ENCODE data around the gene IL1RAPL2. TPM values are rescaled to one million over a fixed set of nuclear protein-coding genes. Genes with fewer than 3 reads are reported as not detected.

Gene IL1RAPL2
- total RNA-seq, 1 donor from 2014 or later, result not detected

DNA sequence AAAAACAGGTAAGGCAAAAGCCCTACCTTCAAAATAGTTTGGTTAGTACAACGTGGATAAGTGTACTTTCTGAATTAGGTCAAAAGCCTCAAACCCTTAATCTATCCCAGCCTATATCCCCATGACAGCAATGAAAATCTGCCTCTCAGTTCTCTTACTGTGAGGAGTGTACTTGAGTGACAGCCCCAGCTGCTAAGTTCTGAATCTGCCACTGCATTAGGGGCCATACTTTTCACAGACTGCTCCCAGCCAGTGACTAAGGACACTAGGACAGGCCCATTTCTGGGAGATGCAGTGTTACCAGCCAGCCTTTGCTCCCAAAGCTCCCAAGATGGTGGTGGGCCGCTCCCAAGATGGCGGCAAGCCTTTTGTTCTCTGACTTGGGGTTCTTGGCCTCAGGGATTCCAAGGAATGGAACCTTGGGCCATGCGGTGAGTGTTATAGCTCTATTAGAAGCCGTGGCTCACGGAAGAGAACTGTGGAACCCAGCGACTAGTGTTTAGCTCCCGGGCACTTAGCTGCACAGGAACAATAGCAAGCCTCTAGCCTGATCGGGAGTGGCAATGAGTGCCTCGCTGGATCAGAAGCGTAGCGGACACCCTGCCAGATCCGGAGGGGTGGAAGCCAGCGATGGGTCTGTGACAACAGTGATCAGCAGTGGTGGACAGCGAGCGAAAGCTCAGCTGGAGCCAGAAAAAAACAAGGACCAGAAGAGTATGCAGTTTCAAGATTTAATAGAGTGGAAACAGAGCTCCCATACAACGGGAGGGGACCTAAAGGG is 1080.8 kb downstream of the IL1RAPL2 start:
- no peak for DNase-seq
- TF ChIP-seq, protein P1, sequence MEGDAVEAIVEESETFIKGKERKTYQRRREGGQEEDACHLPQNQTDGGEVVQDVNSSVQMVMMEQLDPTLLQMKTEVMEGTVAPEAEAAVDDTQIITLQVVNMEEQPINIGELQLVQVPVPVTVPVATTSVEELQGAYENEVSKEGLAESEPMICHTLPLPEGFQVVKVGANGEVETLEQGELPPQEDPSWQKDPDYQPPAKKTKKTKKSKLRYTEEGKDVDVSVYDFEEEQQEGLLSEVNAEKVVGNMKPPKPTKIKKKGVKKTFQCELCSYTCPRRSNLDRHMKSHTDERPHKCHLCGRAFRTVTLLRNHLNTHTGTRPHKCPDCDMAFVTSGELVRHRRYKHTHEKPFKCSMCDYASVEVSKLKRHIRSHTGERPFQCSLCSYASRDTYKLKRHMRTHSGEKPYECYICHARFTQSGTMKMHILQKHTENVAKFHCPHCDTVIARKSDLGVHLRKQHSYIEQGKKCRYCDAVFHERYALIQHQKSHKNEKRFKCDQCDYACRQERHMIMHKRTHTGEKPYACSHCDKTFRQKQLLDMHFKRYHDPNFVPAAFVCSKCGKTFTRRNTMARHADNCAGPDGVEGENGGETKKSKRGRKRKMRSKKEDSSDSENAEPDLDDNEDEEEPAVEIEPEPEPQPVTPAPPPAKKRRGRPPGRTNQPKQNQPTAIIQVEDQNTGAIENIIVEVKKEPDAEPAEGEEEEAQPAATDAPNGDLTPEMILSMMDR (IDR thresholded peaks at IDR 0.05), result no peak
- intact Hi-C loops (cut with DNase I), result no loop called here

DNA sequence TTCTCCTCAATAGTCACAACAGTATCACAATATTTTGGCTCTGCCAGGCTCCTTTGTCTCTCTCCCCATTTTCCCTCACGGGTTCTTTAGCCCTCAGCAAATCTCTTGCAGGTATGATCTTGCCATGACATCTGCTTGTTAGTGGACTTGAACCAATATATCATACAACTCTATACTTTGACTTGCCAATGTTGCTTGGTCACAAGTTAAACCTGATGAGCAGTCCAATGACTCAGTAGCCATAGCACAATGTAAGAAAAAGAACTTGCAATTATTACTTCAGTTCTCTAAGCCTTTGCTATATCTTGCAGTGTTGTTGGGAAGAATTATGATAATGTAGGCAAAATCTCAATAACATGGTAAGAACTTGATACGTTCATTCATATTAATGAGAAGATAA is 1081.8 kb downstream of the IL1RAPL2 start:
- ATAC-seq (no peak), DNase-seq (no peak)
- H3K9me3 ChIP-seq, result no peaks in the 10 kb centered on the region
- TF ChIP-seq, protein P1 (IDR thresholded peaks at IDR 0.05), result no peak
- no peak overlapping the region for H3K27ac ChIP-seq
- intact Hi-C loops (cut with DNase I), result no loop called here
- no peaks in the 10 kb centered on the region for H3K36me3 ChIP-seq
- no peaks in the 10 kb centered on the region for H3K27me3 ChIP-seq
- no peaks in the 10 kb centered on the region for H3K4me1 ChIP-seq
- H3K4me3 ChIP-seq, result no peak overlapping the region

More for the DNA sequence above, 1080.8 kb downstream of the IL1RAPL2 start:
- Histone ChIP-seq H3K4me1 (no peaks in the 10 kb centered on the region), H3K27me3 (no peaks in the 10 kb centered on the region), H3K27ac (no peak overlapping the region), H3K36me3 (no peaks in the 10 kb centered on the region), H3K4me3 (no peak overlapping the region), H3K9me3 (no peaks in the 10 kb centered on the region)
- no peak for ATAC-seq

DNA sequence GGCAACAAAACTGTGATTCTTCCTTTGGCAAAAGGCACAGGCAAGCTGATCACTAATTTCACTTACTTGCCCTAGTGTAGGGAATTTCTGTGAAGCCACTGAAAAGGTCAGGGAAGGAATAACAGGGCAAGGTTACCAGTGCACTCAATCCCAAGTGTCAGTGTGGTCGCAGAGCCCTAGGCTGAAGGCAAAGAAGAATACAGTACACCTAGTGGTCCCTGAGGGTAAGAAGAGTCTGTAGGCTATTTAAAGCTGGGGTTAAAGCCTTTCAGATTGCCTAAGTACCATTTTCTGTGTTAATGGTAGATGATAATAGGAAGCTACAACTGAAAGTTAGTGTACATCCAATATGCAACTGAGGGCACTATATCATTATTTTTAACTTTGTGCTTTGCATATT is 1082.7 kb downstream of the IL1RAPL2 start:
- no peak for DNase-seq
- Histone ChIP-seq H3K4me1 (no peaks in the 10 kb centered on the region), H3K27me3 (no peaks in the 10 kb centered on the region), H3K27ac (no peak overlapping the region), H3K36me3 (no peaks in the 10 kb centered on the region), H3K9me3 (no peaks in the 10 kb centered on the region), H3K4me3 (no peak overlapping the region)
- intact Hi-C loops (cut with DNase I), result no loop called here
- TF ChIP-seq, protein P1 (IDR thresholded peaks at IDR 0.05), result no peak
- ATAC-seq, result no peak

DNA sequence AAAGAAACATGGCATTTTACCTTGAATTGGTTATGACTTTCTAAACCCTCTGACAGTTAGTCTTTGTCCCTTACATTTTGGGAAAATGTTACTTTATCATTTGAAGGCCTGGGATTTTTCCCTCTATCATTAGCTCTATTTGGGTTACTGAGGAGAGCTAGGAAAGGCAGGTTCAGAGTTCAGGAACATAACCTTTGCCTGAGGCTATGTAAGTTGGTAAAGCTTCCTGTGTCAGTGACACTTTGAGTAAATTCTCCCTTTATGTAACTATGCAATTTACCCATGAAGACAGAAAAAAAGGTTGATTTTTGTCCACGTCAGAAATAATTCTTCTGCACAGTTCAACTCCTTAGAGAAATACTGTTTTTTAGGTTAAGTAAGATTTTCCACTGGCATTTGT is 1084.6 kb downstream of the IL1RAPL2 start:
- H3K4me3 ChIP-seq, result no peak overlapping the region
- intact Hi-C loops (cut with DNase I), result no loop called here
- no peaks in the 10 kb centered on the region for H3K4me1 ChIP-seq
- H3K27ac ChIP-seq, result no peak overlapping the region
- H3K36me3 ChIP-seq, result no peaks in the 10 kb centered on the region
- no peaks in the 10 kb centered on the region for H3K9me3 ChIP-seq
- no peak for ATAC-seq
- H3K27me3 ChIP-seq, result no peaks in the 10 kb centered on the region
- TF ChIP-seq, protein P1 (IDR thresholded peaks at IDR 0.05), result no peak
- DNase-seq, result no peak

DNA sequence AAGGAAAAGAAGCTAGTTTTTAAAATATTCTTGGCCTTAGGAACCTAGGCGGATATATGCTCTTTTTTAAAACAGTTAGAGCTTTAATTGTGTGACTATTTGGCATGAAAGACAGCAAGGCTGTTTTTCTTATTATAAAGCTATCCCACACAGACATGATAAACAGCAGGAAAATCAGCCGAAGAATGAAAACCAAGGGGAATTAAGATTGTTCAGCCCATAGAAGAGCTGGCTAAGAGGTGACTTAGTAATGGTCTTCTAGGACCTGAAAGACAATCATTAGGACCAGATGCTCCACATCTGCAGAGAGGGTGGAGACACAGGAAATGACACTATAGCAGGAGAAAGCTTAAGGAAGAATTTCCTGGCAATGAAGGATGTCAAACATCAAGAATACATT is 1085.0 kb downstream of the IL1RAPL2 start:
- no peak overlapping the region for H3K27ac ChIP-seq
- no peaks in the 10 kb centered on the region for H3K27me3 ChIP-seq
- intact Hi-C loops (cut with DNase I), result no loop called here
- no peaks in the 10 kb centered on the region for H3K4me1 ChIP-seq
- TF ChIP-seq, protein P1 (IDR thresholded peaks at IDR 0.05), result no peak
- H3K4me3 ChIP-seq, result no peak overlapping the region
- ATAC-seq (no peak), DNase-seq (no peak)
- H3K36me3 ChIP-seq, result no peaks in the 10 kb centered on the region
- H3K9me3 ChIP-seq, result no peaks in the 10 kb centered on the region
